Pancreas (tissue), 10 donors: ENCODE results near the gene BSG. TPM values are rescaled to one million over a fixed set of nuclear protein-coding genes. Genes with fewer than 3 reads are reported as not detected.
A peak's percentile ranks its signal among the peaks of the same experiment; 100 is the strongest.

ENCODE experiments used
- ATAC-seq, 4 donors: fragments of 200-7000 bp; cut with Tn5 transposase; one replicate each; pipeline versions ENCODE4 v1.8.0 to v1.9.1; 2020; ENCODE audit warnings: mild to moderate bottlenecking in 4 of 4, moderate library complexity in 4 of 4
- DNase-seq, 6 donors: peaks; one replicate each; pipeline ENCODE4 v3.0.0-alpha.2; 2020
- FAIRE-seq: peaks from 2 replicates; lab custom pipeline; 2012; peaks lifted over from hg19 to GRCh38; lab: Jason Lieb, UNC
- H3K27ac ChIP-seq, 4 donors: fragments of 200-600 bp; sonication (generic); 1 replicate in 3 of 4; 2 replicates in 1 of 4; pipeline versions ENCODE4 v1.5.0 to v1.8.0; 2020
- H3K27me3 ChIP-seq, 4 donors: fragments of 200-600 bp; one replicate each; pipeline ENCODE4 v1.8.0; 2021
- H3K36me3 ChIP-seq, 3 donors: fragments of 200-600 bp; sonication (generic) in 1 of 3; one replicate each; pipeline versions ENCODE4 v1.5.0 to v1.8.0; 2020 to 2021
- H3K4me1 ChIP-seq, 3 donors: fragments of 200-600 bp; one replicate each; pipeline ENCODE4 v1.8.0; 2021
- H3K4me3 ChIP-seq, 4 donors: fragments of 200-600 bp; sonication (generic) in 2 of 4; one replicate each; pipeline versions ENCODE4 v1.5.0 to v1.8.0; 2020 to 2021
- H3K9me3 ChIP-seq, 4 donors: fragments of 200-600 bp; one replicate each; pipeline ENCODE4 v1.8.0; 2021
- WGBS, 2 donors: extraction: QIAGEN DNeasy Blood & Tissue Kit; methylation state at CpG; one replicate each; pipeline ENCODE4 v1.1.7; 2013; 5-methylcytosine and 5-hydroxymethylcytosine counted together
- intact Hi-C, 3 donors: fragments of 100-400 bp; cut with DNase I; formaldehyde crosslinking; loops; one replicate each; pipeline versions ENCODE4 v1.11.1 to v1.14.2; 2022
- polyA plus RNA-seq, 2 donors: library from polyadenylated mRNA; stranded (reverse); fragments of 200-250 nt; gene quantifications; one replicate each; pipeline ENCODE4 v1.2.3, GENCODE V29; 2013
- total RNA-seq, 6 donors: library from RNA; stranded (reverse); fragmentation: NEBNext Ultra II Directional in 4 of 6; extraction: Animal tissue kit (Norgen Biotek cat#: 25700) in 4 of 6; gene quantifications; one replicate each; pipeline versions ENCODE4 v1.2.1 to v1.2.4, GENCODE V29; 2021 to 2023
- TF ChIP-seq, protein P1 (sequence below), 4 donors: fragments of 200-600 bp; sonication (generic) in 3 of 4; IDR thresholded peaks; one replicate each; pipeline versions ENCODE4 v1.5.0 to v1.8.0; 2021; ENCODE audit warnings: antibody characterized with exemption in 4 of 4
- donor health status: healthy with polysubstance abuse.
- donor health status: DM: no; HTN: no; CAD: no; lungs with moderate emphysema.
- donor health status: DM: no; HTN: no; CAD: no.
- donor health status: control.
- donor health status: control.
- donor health status: Bipolar disorder and iron deficiency.
- donor health status: DM: yes; HTN: yes; CAD: no.
- donor health status: DM: no; HTN: no; CAD: no.
- donor health status: DM: no; HTN: no; CAD: no.
- donor health status: DM: yes; HTN: yes; CAD: no.

Gene BSG
- total and polyA plus RNA-seq, 8 donors: 122 to 256 (median 159) TPM

DNA sequence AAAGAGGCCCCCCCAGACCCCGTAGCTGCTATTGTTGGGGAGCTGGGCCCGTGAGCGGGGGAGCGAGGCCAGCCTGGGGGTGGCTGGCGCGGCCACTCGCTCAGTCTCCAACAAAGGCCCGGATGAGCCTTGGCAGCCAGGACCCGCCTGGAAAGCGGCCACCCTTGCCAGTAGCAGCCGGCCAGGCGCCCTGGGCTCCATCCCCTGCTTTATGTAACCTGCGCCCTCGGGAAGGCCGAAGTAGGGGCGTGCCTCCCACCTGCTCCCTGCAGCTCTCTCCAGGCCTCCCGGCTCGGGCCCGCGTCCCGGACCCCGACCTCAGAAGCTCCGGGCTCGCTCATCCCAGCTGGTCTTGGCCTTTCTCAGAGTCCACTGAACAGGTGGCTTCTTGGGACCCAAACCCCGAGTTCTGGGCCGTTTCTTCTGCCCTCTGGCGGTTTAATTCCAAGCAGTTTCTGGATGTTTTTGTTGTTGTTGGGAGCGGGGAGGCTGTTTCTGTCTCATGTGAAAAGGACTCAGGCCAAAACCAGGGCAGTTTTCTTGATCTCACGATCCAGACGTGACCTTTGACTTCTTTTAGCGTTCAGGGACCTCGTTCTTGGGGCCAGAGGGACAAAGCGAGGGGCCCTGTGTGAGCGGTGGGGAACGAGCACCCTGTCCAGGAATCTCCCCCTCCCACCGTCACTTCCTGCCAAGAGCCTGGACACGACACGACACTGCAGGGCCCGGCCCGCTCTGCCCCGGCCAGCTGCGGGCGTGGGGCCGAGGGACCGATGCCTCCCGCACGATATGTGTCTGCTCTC, 39.6 kb upstream of the BSG start:
- Histone ChIP-seq H3K4me1 (peaks cover 7 to 23% (median 13%) of the 10 kb centered on the region in 3 donors), H3K36me3 (peaks cover 0 to 12% (median 6%) of the 10 kb centered on the region in 3 donors), H3K27me3 (no peaks in the 10 kb centered on the region), H3K9me3 (no peaks in the 10 kb centered on the region), H3K27ac (peak overlapping the region; percentile 55 to 81 (median 78)), H3K4me3 (peak overlapping the region; percentile 82 to 100 (median 96))
- WGBS, 2 donors: 0 to 1% methylated on average over 42 to 47 of the region's 47 CpGs
- FAIRE-seq (no peak), DNase-seq (peak; percentile 73 to 95 (median 84)), ATAC-seq (peak; percentile 57 to 66 (median 62))
- TF ChIP-seq, protein P1, sequence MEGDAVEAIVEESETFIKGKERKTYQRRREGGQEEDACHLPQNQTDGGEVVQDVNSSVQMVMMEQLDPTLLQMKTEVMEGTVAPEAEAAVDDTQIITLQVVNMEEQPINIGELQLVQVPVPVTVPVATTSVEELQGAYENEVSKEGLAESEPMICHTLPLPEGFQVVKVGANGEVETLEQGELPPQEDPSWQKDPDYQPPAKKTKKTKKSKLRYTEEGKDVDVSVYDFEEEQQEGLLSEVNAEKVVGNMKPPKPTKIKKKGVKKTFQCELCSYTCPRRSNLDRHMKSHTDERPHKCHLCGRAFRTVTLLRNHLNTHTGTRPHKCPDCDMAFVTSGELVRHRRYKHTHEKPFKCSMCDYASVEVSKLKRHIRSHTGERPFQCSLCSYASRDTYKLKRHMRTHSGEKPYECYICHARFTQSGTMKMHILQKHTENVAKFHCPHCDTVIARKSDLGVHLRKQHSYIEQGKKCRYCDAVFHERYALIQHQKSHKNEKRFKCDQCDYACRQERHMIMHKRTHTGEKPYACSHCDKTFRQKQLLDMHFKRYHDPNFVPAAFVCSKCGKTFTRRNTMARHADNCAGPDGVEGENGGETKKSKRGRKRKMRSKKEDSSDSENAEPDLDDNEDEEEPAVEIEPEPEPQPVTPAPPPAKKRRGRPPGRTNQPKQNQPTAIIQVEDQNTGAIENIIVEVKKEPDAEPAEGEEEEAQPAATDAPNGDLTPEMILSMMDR (IDR thresholded peaks at IDR 0.05): peak in 2 of 4 donors; percentile 20 to 24
- intact Hi-C loops: no loop called here

DNA sequence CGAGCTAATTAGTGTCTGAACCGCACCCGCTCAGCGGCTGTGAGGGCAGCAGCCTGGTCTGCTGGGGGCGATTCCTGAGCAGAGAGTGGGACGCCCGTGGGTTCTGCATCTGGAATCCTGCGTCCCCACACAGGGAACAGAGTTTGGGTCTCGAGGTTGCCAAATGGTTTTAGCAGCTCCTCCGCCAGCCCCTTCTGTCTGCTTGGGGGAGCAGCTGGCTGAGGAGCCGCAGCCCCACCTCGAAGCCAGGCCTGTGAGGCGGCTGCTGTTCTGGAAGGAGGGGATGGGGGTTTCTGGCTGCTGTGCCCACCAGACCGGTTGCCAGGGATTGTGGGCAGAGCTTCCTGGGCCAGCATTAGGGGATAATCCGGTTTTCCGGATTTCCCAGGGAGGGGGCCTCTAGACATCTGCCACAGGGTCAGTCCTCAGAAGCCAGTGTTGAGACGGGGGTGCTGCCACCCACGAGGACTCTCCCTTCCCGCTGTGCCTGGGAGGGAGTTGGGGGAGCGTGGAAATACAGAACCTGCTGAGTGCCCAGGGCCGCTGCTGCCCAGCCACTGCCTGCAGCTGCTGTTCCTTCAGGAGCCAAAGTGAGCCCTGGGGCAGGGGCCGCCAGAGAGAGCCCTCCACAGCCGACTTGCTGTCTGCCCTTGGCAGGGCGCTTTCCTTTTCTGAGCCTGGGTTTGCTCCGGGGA, 38.9 kb upstream of the BSG start:
- TF ChIP-seq, protein P1 (IDR thresholded peaks at IDR 0.05): no peak
- H3K36me3 ChIP-seq: peaks cover 0 to 19% (median 6%) of the 10 kb centered on the region in 3 donors
- FAIRE-seq (no peak), DNase-seq (peak in 2 of 6 donors; percentile 44 to 77), ATAC-seq (no peak)
- WGBS, 2 donors: 18 to 25% methylated on average over 24 to 25 of the region's 25 CpGs
- H3K27me3 ChIP-seq: no peaks in the 10 kb centered on the region
- peaks cover 7 to 23% (median 13%) of the 10 kb centered on the region in 3 donors for H3K4me1 ChIP-seq
- H3K4me3 ChIP-seq: peak overlapping the region; percentile 82 to 100 (median 96)
- peak overlapping the region; percentile 55 to 81 (median 78) for H3K27ac ChIP-seq
- H3K9me3 ChIP-seq: no peaks in the 10 kb centered on the region
- intact Hi-C loops: no loop called here

DNA sequence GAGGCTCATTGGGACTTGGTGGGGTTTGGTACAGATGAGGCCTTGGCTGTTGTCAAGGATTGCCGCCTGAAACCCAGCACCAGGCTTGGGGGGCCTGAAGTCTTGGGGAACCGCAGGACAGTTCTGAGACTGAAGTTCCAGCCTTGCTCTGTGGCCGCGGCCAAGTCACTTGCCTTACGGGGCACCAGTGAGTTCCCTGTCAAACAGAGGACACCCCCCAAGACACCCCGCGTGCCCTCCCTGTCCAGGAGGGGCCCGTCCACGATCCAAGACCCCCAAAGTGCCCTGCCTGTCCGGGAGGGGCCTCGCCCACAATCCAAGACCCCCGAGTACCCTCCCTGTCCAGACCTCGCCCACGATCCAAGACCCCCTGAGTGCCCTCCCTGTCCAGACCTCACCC, 38.3 kb upstream of the BSG start:
- no peak for FAIRE-seq
- Histone ChIP-seq H3K4me1 (peaks cover 7 to 23% (median 13%) of the 10 kb centered on the region in 3 donors), H3K4me3 (peak overlapping the region in 3 of 4 donors; percentile 95 to 100 (median 98)), H3K9me3 (no peaks in the 10 kb centered on the region), H3K27ac (peak overlapping the region in 3 of 4 donors; percentile 55 to 81 (median 78)), H3K36me3 (peaks cover 0 to 25% (median 12%) of the 10 kb centered on the region in 3 donors), H3K27me3 (no peaks in the 10 kb centered on the region)
- peak in 2 of 6 donors; percentile 44 to 70 for DNase-seq
- intact Hi-C loops: no loop called here
- ATAC-seq: no peak
- WGBS, 2 donors: 61 to 63% methylated on average over 13 to 14 of the region's 14 CpGs
- TF ChIP-seq, protein P1 (IDR thresholded peaks at IDR 0.05): no peak

DNA sequence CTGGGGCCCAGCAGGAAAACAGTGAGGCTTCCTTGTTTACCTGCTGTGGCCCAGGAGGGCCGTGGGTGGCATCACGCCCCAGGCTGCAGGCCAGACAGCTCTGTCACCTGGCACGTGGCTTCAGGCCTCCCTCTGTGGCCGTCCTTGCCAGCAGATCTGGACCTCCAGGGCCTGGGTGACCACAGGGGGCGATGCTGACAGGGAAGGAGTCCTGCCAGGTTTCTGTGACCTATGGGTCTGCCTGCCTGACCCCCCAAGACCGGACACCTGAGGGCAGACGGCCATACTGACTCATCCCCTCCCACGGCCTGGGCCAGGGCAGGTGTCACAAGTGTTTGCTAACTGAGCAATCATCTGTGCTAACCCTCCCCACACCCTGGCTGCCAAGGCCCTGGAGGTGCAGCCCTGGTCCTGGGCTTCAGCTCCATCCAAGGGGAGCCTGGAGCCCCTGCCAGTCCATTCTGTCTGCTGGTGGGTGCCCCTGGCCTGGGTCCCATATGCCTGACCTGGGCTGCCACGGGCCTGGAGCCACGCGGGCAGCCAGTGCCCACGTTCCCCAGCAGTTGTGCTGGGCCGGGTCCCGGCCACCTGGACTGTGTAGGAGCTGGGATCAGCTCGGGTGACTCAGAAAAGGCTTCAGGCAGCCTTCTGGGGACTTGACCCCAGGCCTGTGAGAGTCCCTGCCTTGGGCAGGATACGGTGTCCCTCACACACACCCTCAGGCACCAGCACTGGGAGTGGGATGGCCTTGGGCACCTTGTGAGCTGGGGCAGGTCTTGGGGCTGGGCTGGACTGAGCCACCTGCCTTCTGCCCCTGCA, 37.2 kb upstream of the BSG start:
- whole genome bisulfite sequencing, 2 donors: 53% methylated on average over 16 of the region's 16 CpGs
- FAIRE-seq: no peak
- peak in 4 of 6 donors; percentile 49 to 84 (median 65) for DNase-seq
- Histone ChIP-seq H3K27me3 (no peaks in the 10 kb centered on the region), H3K36me3 (peaks cover 0 to 30% (median 13%) of the 10 kb centered on the region in 3 donors), H3K4me1 (peaks cover 7 to 23% (median 13%) of the 10 kb centered on the region in 3 donors), H3K4me3 (no peak overlapping the region), H3K9me3 (no peaks in the 10 kb centered on the region), H3K27ac (peak overlapping the region in 1 of 4 donors; percentile 42)
- TF ChIP-seq, protein P1 (IDR thresholded peaks at IDR 0.05): no peak
- intact Hi-C loops: no loop called here
- peak in 2 of 4 donors; percentile 1 to 6 for ATAC-seq
